ENCODE results near the gene ZSCAN21. TPM values are rescaled to one million over a fixed set of nuclear protein-coding genes. Genes with fewer than 3 reads are reported as not detected.
"Not testable (repeated sequence)": the region's sequence is repeated elsewhere in the genome, so short reads cannot be mapped to it uniquely, and the experiment has no call there.

The ZSCAN21 gene
- total RNA-seq, 4 donors from 2014 or later: 14.0 to 23.8 (median 19.2) TPM

- H3K36me3 ChIP-seq: no peaks in the 10 kb centered on the region
- 47 to 48% methylated on average over 10 of the region's 10 CpGs for WGBS, 2 donors
- no peak overlapping the region for H3K4me3 ChIP-seq (replicated peaks in 1 of 3)
- DNase-seq: no peak
- no peaks in the 10 kb centered on the region for H3K27me3 ChIP-seq
- intact Hi-C loops (cut with DNase I): no loop called here
- no peaks in the 10 kb centered on the region for H3K4me1 ChIP-seq
- TF ChIP-seq CTCF (IDR thresholded peaks at IDR 0.05) (no peak), POLR2A (IDR thresholded peaks at IDR 0.05) (no peak)
- no peak overlapping the region for H3K27ac ChIP-seq
- H3K9me3 ChIP-seq: no peaks in the 10 kb centered on the region
Measured at GRCh38 chr7:100008525-100008924, 41.0 kb upstream of the ZSCAN21 start.

- intact Hi-C loops (cut with DNase I): not testable (repeated sequence)
- 79 to 85% methylated on average over 8 of the region's 8 CpGs for WGBS, 2 donors
Measured at GRCh38 chr7:100009952-100010351, 39.6 kb upstream of the ZSCAN21 start.

GRCh38 chr7:100010901-100011300 is 38.7 kb upstream of the ZSCAN21 start:
- H3K27ac ChIP-seq: no peak overlapping the region
- no peak for TF ChIP-seq POLR2A (IDR thresholded peaks at IDR 0.05)
- TF ChIP-seq CTCF (IDR thresholded peaks at IDR 0.05): no peak
- no peaks in the 10 kb centered on the region for H3K9me3 ChIP-seq
- peaks cover 0 to 5% of the 10 kb centered on the region in 2 donors for H3K4me1 ChIP-seq
- no peak for DNase-seq
- no peak overlapping the region for H3K4me3 ChIP-seq (replicated peaks in 1 of 3)
- WGBS, 2 donors: 58 to 75% methylated on average over 2 of the region's 2 CpGs
- no peaks in the 10 kb centered on the region for H3K27me3 ChIP-seq
- no peaks in the 10 kb centered on the region for H3K36me3 ChIP-seq
- intact Hi-C loops (cut with DNase I): no loop called here

More at GRCh38 chr7:100009952-100010351, 39.6 kb upstream of the ZSCAN21 start:
- not testable (repeated sequence) for H3K27ac ChIP-seq; H3K4me1 ChIP-seq; H3K36me3 ChIP-seq; H3K27me3 ChIP-seq; DNase-seq; H3K9me3 ChIP-seq; H3K4me3 ChIP-seq (replicated peaks in 1 of 3)

GRCh38 chr7:100011516-100011915 is 38.1 kb upstream of the ZSCAN21 start:
- intact Hi-C loops (cut with DNase I): no loop called here
- peaks cover 2 to 10% of the 10 kb centered on the region in 2 donors for H3K4me1 ChIP-seq

GRCh38 chr7:100012385-100013327 is 36.9 kb upstream of the ZSCAN21 start:
- 83% methylated on average over 9 to 14 of the region's 14 CpGs for WGBS, 2 donors

More at GRCh38 chr7:100011516-100011915, 38.1 kb upstream of the ZSCAN21 start:
- TF ChIP-seq CTCF (IDR thresholded peaks at IDR 0.05) (no peak), POLR2A (IDR thresholded peaks at IDR 0.05) (no peak)
- Histone ChIP-seq H3K27me3 (no peaks in the 10 kb centered on the region), H3K36me3 (no peaks in the 10 kb centered on the region), H3K9me3 (no peaks in the 10 kb centered on the region), H3K4me3 (replicated peaks in 1 of 3) (no peak overlapping the region), H3K27ac (no peak overlapping the region)
- WGBS, 2 donors: 44 to 48% methylated on average over 3 of the region's 3 CpGs
- no peak for DNase-seq

GRCh38 chr7:100013328-100013676 is 36.3 kb upstream of the ZSCAN21 start:
- H3K4me3 ChIP-seq (replicated peaks in 1 of 3): no peak overlapping the region
- H3K4me1 ChIP-seq: peaks cover 15 to 23% of the 10 kb centered on the region in 2 donors
- TF ChIP-seq CTCF (IDR thresholded peaks at IDR 0.05): no peak
- no peak for TF ChIP-seq POLR2A (IDR thresholded peaks at IDR 0.05)
- WGBS, 2 donors: 79 to 81% methylated on average over 3 of the region's 3 CpGs
- intact Hi-C loops (cut with DNase I): no loop called here
- no peak for DNase-seq
- H3K36me3 ChIP-seq: no peaks in the 10 kb centered on the region
- H3K27me3 ChIP-seq: no peaks in the 10 kb centered on the region
- no peak overlapping the region for H3K27ac ChIP-seq
- no peaks in the 10 kb centered on the region for H3K9me3 ChIP-seq

More at GRCh38 chr7:100012385-100013327, 36.9 kb upstream of the ZSCAN21 start:
- H3K36me3 ChIP-seq; H3K4me3 ChIP-seq (replicated peaks in 1 of 3); H3K9me3 ChIP-seq; H3K27me3 ChIP-seq; intact Hi-C loops (cut with DNase I); H3K27ac ChIP-seq; DNase-seq: not testable (repeated sequence)
- H3K4me1 ChIP-seq: peaks cover 13 to 22% of the 10 kb centered on the region in 2 donors

Data from thyroid gland (tissue), 4 donors.